ENCODE measurements around the gene TAAR8.
"Not testable (repeated sequence)": the region's sequence is repeated elsewhere in the genome, so short reads cannot be mapped to it uniquely, and the experiment has no call there.

TAAR8 gene

GRCh38 chr6:132552372-132552771 is at the start of gene TAAR8:
Gene TAAR8, plus strand, starts transcription at chr6:132552672. Its CDS starts 21 bp downstream, at chr6:132552693.
- no peak for DNase-seq (ENCODE audit: insufficient read length, low spot score)
- FAIRE-seq: no peak

GRCh38 chr6:132504757-132505156 is 47.7 kb upstream of the TAAR8 start:
- DNase-seq (ENCODE audit: insufficient read length, low spot score) (no peak), FAIRE-seq (no peak)

GRCh38 chr6:132505158-132505557 is 47.3 kb upstream of the TAAR8 start:
- DNase-seq (ENCODE audit: insufficient read length, low spot score): no peak
- peak; percentile 26 for FAIRE-seq

GRCh38 chr6:132506461-132506860 is 46.0 kb upstream of the TAAR8 start:
- peak; percentile 28 for FAIRE-seq
- no peak for DNase-seq (ENCODE audit: insufficient read length, low spot score)

GRCh38 chr6:132506869-132507808 is 45.3 kb upstream of the TAAR8 start:
- no peak for DNase-seq (ENCODE audit: insufficient read length, low spot score)
- no peak for FAIRE-seq

GRCh38 chr6:132511210-132511830 is 41.2 kb upstream of the TAAR8 start:
- DNase-seq (ENCODE audit: insufficient read length, low spot score) (no peak), FAIRE-seq (peak; percentile 47)

GRCh38 chr6:132511831-132512220 is 40.6 kb upstream of the TAAR8 start:
- DNase-seq (ENCODE audit: insufficient read length, low spot score): no peak
- peak; percentile 77 for FAIRE-seq

GRCh38 chr6:132512342-132512637 is 40.2 kb upstream of the TAAR8 start:
- DNase-seq (ENCODE audit: insufficient read length, low spot score): no peak
- peak; percentile 81 for FAIRE-seq

GRCh38 chr6:132512638-132513632 is 39.5 kb upstream of the TAAR8 start, which contains the start of gene STX7:
Gene STX7, minus strand, starts transcription at chr6:132513116. Its CDS starts 9,586 bp downstream, at chr6:132503530.
- peak; percentile 64 for DNase-seq (ENCODE audit: insufficient read length, low spot score)
- peak; percentile 94 for FAIRE-seq

GRCh38 chr6:132513831-132514545 is 38.5 kb upstream of the TAAR8 start:
- DNase-seq (ENCODE audit: insufficient read length, low spot score) (no peak), FAIRE-seq (no peak)

- no peak for DNase-seq (ENCODE audit: insufficient read length, low spot score)
- no peak for FAIRE-seq
Measured at GRCh38 chr6:132515386-132515785, 37.1 kb upstream of the TAAR8 start.

- no peak for FAIRE-seq
- no peak for DNase-seq (ENCODE audit: insufficient read length, low spot score)
Measured at GRCh38 chr6:132520953-132521352, 31.5 kb upstream of the TAAR8 start.

GRCh38 chr6:132524646-132525045 is 27.8 kb upstream of the TAAR8 start:
- no peak for FAIRE-seq
- DNase-seq (ENCODE audit: insufficient read length, low spot score): no peak

GRCh38 chr6:132525866-132526265 is 26.6 kb upstream of the TAAR8 start:
- no peak for FAIRE-seq

GRCh38 chr6:132526461-132526860 is 26.0 kb upstream of the TAAR8 start:
- no peak for FAIRE-seq
- DNase-seq (ENCODE audit: insufficient read length, low spot score): no peak

More at GRCh38 chr6:132525866-132526265, 26.6 kb upstream of the TAAR8 start:
- no peak for DNase-seq (ENCODE audit: insufficient read length, low spot score)

- DNase-seq (ENCODE audit: insufficient read length, low spot score) (no peak), FAIRE-seq (no peak)
Measured at GRCh38 chr6:132527791-132528190, 24.7 kb upstream of the TAAR8 start.

GRCh38 chr6:132530293-132530974 is 22.0 kb upstream of the TAAR8 start:
- no peak for DNase-seq (ENCODE audit: insufficient read length, low spot score)
- FAIRE-seq: peak; percentile 77

- FAIRE-seq: not testable (repeated sequence)
Measured at GRCh38 chr6:132534546-132534945, 17.9 kb upstream of the TAAR8 start.

GRCh38 chr6:132537145-132537544 is 15.3 kb upstream of the TAAR8 start:
- FAIRE-seq: peak; percentile 42
- no peak for DNase-seq (ENCODE audit: insufficient read length, low spot score)

More at GRCh38 chr6:132534546-132534945, 17.9 kb upstream of the TAAR8 start:
- not testable (repeated sequence) for DNase-seq (ENCODE audit: insufficient read length, low spot score)

Data from GM19239 (cell line).